Fibroblast of skin of scalp (primary cell): Measurements from ENCODE around the gene PNKP.
A peak's percentile ranks its signal among the peaks of the same experiment; 100 is the strongest.

Experiments used
- DNase-seq: peaks from one replicate; pipeline ENCODE4 v3.0.0-alpha.2; 2013

The PNKP gene

GRCh38 chr19:49876422-49877019 lies 9.1 kb upstream of the PNKP start:
- DNase-seq: peak; percentile 99

- DNase-seq: peak; percentile 53
Measured at GRCh38 chr19:49875857-49876421, 8.6 kb upstream of the PNKP start.

DNA sequence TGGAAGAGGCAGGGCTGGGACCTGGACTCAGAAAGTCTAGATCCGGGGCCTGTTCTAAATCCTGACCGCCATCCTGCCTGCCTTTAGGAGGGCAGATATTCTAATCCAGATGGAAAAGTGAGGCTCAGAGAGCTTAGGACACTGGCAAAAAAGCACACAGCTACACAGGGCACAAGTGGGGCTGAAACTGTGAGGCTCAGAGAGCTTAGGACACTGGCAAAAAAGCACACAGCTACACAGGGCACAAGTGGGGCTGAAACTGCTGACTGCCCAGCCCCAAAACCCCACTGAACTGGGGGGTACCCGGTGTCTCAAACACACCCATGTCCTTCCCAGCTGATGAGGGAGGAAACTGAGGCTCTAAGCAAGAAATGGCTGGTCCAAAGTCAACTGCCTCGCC lies 7.8 kb upstream of the PNKP start:
- DNase-seq: no peak

DNA sequence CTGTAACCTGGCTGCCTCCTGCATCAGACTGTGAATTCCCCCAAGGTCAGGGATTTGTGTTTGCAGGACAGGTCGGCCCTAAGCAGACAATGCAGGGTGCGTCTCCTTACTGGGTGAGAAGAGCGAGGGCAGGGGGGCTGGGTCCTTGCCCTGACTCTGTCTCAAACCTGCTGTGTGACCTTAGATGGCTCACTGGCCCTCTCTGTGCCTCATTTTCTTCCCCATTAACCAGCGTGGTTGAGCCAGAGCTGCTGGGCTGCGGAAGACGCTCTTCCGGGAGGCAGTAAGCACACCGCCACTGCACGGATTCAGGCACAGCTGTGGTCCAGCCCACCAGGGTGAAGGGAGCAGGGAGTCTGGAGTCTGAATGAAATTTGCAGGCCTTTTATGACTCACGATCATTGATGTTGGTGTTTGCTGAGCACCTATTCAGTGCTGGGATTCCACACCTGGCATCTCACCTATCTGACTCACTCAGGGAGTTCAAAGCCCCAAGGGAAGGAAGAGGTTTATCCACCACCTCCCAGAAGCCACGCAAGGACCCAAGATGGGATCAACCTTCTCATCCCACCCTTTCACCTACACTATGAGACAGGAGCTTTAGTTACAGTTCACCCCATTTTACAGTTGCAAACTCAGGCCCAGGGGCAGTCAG lies 7.3 kb upstream of the PNKP start:
- no peak for DNase-seq

- no peak for DNase-seq
Measured at GRCh38 chr19:49873834-49874233, 6.5 kb upstream of the PNKP start.

DNA sequence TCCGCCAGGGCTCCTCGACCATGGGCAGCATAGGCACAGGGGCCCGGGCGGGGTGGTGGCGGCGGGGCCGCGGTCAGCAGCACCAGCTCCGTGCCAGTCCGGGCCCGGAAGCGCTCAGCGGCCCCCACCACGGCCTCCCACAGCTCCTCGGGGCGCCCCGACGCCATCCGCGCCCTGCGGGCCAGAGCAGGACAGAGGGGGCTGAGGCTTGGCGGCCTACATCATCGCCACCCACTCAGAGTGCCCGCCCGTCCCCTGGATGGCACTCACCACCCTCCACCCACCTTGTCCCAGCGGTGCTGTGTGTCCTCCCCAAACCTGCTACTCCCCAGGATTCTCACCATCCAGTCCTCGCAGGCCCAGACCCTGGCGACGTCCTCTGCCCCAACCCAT lies 5.7 kb upstream of the PNKP start:
- no peak for DNase-seq

DNA sequence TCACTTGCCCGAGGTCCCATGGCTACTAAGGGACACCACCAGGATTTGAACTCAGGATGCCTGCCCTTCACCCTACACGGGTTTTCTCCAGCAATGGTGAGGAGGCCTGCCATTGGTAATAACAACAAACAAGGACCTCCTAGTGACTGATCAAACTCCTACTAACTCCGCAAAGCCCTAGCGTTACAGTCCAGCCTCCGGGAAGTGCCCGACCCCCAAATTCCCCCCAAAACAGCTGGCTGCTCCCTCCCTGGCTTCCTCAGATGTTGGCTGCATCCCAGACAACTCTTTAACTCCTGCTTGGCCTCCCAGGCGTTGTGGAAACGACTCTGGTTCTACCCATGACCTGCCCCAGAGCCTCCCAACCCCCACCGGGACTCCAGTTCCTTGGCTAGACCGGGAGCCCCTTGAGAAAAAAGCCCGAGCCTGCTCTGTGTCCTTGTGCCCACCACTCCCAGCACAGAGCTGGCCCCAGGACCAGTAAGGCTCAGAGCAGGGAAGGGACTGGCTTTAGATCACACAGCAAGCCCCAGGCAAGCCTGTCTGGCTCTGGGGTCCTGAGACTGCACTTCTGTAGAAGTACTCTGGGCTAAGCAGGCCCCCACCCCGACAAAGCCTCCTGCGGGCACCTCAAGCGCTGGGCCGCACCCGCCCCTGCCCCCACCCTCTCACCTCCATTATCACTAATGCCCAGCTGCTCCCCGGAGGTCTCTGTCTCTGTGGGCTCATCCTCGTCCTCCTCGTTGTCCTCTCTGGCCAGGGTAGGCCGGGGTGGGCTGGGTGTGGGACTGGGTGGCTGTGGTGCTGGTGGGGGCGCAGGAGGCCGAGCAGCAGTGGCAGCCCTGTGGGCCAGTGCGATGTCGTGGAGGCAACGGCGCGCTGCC lies 5.1 kb upstream of the PNKP start:
- no peak for DNase-seq

DNA sequence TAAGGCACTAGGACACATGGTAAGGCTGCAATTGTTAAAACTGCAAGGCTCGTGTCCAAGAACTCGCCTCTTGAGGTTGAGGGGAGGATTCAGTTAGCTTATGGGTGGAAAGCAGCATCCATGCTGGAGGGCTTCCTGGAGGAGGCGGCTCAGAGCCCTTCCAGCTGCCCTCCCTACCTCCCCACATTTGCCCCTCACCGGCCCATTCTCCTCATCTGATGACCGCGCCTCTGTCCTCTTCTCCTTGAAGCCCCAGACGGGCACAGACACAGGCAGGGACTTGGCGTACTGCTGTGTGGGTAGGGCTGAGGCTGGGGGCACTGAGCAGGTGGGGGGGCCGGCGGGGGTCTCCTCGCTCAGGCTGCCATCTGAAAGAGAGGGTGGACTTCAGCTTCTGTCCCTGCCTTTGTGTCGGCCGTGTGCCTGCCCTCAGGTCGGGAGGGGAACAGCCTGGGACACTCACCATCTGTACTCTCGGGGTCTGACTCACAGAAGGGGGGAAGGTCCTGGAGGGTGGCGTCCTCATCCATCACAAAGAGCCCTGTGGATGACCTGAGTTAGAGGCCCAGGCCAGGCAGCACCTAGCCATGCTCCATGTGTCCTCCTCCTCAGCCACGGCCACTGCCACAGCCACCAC lies 4.1 kb upstream of the PNKP start:
- DNase-seq: no peak

DNA sequence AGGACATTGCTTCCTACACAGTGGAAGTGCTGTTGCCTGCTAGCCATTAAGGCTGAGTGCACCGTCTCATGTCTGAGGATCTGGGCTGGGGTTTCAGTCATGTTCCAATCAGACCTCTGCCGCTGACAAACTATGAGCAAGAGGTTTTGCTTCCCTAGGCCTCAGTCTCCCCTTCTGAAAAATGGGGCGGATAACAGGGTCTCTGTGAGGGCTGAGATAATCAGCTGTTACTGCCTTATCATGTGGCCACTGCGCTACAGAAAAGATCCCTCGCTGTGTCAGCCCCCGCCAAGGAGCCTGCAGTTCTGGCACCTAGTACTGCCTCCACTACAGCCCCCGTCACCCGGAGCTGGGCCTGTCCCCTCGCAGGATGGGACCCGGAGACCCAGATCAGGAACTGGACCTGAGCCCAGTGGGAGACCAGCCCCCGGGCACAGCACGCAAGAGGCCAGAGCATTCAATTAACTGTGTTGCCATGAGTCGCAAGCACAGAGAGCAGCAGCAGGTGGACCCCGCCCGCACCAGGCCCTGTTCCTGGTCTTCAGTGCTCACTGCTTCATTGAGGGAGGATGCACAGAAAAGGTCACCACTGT lies 3.0 kb upstream of the PNKP start:
- no peak for DNase-seq

DNA sequence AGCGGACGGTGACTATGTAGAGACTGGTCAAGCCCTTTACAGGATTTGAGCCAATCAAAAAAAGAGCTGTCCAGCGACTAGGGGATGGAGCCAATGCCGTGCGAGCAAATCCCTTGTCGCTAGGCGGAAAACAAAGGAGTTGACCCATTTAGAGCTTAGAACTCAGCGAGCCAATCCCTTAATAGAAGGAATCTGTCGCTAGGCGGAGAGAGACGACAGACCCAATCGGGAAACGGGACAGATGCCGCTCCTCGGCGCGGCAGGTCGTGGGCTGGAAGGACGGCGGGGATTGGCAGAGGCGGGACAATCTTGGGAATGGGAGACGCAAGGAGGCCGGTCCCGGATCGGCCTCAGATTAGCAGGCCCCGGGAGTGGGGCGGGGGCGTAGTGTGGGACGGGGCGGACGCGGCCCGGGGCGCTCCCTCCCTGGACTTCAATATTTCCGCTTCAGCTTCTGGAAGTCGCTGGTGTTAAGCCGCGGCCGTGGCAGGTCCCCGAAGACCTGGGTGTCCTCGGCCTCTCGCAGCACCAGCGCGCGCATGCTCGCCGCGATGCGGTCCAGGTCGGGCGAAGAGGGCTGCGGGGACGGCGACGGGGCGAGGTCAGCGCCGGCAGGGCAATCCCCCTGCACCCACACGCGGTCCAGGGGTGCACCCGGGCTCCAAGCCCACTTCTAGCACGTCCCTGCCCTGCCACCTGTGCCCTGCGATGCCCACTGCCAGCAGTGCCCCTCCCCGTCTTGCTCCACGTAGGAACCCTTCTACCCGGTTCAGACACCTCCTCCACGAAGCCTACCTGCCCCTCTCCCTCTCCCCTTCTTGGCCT lies 2.3 kb upstream of the PNKP start:
- peak; percentile 100 for DNase-seq

GRCh38 chr19:49869009-49869483 lies 1.7 kb upstream of the PNKP start:
- no peak for DNase-seq

GRCh38 chr19:49864890-49865289 lies 2.5 kb downstream of the PNKP start:
- no peak for DNase-seq

DNA sequence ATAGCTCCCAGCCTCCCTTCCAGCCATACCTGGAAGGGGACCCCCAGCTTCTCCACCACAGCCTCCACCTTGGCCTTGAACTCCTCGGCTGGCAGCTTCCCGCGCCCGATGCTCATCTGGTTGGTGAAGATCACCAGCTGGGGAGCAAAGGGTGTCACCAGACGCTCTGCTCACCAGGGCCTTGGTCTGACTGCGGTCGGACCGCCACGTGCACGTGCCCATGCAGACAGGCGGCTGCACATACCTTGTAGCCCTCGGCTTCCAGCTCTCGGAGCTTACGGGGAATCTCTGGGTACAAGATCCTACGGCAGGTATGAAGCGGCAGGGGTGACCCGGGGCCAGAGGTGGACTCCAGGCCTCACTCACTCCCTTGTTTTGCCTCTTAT lies 3.4 kb downstream of the PNKP start:
- DNase-seq: no peak

GRCh38 chr19:49863254-49863934 lies 4.0 kb downstream of the PNKP start:
- no peak for DNase-seq

- no peak for DNase-seq
Measured at GRCh38 chr19:49862391-49863253, 4.8 kb downstream of the PNKP start.

GRCh38 chr19:49861541-49862378 lies 5.6 kb downstream of the PNKP start:
- no peak for DNase-seq

- DNase-seq: peak; percentile 24
Measured at GRCh38 chr19:49861107-49861506, 6.3 kb downstream of the PNKP start.

DNA sequence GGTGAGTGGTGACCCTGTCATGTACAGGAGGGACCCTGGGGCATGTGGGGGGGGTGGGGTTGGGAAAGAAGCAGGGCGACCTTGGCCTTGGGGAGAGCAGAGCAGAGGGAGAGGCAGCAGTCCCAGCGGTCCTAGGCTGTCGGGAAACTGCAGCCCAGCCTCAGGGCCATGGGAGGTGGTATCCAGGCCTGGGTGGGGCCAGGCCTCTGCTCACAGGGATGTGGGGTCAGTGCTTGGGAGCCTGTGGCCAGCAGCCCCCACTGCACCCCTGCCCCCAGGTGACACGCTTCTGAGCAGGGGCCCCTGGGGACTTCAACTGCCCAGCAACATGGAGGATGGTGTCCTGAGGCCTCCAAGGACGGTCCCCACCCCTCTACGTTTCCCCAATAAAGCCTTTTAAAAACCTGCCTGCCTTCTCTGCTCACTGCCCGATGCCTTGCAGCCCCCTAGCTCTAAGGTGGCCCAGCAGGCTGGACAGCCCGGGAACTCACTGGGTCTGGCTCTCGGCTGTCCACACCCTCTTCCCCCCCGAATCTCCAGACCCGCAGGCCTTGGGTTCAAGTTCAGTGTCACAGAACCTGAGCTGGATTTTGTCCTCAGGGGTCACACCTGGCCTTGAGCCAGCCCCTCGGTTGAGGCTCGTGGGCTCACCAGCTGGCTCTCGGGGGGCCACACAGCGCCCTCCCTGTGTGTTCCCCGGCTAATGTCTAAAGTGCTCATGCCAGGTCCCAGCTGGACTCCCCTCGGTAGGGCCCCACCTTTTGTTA lies 6.9 kb downstream of the PNKP start:
- no peak for DNase-seq
